HG03558 (cell line): ENCODE data around the gene LRRC40.

Source experiments
- ATAC-seq: cut with Tn5 transposase; IDR thresholded peaks from one replicate; pipeline ENCODE4 v1.9.1; 2021; ENCODE audit warnings: moderate number of reproducible peaks; ENCODE audit not compliant: unreplicated experiment; ENCODE audit errors: extremely low read depth

Gene LRRC40

DNA sequence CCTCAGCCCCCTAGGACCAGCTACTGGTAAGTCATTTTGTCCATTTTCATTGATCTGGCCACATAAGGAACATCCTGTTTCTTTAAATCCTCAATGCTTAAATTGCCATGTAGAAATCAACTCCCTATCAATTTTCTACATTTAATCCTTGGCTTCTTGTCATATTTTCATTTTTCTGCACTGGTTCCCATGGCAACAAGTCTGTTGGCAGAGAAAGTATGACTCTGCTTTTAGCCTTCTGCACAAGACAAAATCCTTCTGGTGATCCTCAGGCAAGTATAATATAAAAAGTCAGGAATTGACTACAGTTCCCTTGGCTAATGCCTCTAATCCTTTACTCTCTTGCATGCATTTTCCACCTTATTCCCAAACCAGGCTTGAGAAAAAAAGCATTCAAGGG is 65.0 kb downstream of the LRRC40 start:
- ATAC-seq: no peak

GRCh38 chr1:70134148-70134547 is 71.2 kb downstream of the LRRC40 start:
- no peak for ATAC-seq

DNA sequence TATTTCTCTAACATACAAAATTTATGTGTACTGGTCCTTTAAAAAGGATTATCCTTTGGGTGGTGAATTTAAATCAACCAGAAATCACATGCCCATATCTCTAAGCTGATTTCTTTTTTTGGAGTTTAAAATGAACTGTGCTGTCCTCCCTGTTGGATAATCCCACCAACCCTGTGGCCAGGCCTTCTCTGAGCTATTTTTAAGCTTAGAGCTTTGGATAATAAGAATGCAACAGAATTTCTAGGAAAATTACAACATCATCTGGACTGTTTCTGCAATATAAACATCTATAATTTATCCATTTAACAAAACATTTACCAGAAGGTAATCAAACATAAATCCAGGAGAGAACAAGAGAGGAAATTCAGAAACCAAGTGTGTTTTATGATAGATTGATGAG is 88.3 kb downstream of the LRRC40 start:
- no peak for ATAC-seq

- no peak for ATAC-seq
These were observed 90.1 kb downstream of the LRRC40 start for GRCh38 chr1:70115315-70115714.

- ATAC-seq: no peak
These were observed 92.5 kb downstream of the LRRC40 start for GRCh38 chr1:70112838-70113237.

DNA sequence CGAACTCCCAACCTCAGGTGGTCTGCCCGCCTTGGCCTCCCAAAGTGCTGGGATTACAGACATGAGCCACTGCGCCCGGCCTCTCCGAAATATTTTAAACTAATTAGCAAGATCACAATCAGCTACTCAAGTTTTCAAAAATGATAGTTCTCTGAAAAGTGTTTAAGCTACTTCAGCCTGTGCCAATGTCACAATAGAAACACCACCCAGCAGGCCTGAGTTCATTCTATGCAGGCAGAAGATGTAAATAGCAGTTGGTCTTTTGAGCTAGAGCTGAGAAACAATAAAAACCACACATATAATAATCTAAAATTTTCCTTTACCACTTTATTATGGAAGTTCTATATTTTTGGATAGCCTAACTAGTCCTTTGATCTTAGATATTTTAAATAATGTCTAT is 96.1 kb downstream of the LRRC40 start:
- ATAC-seq: no peak

DNA sequence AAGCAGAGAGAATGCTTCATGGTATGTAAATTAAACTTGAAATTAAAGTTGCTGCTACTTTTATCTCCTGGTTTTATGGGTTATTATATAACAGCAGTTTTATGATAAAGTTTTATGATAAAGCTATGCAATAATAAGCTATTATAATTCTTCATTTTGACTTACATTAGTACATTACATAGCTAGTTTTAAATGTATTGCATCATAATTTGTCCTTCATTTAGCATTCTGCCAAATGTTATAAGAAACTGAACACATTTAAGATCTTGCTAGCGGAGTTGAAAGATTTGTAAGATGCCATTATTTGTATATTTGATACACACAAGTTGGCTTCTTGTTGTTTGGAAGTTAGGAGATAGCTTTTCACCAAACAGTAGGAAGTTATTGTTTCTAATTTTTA is 101.6 kb downstream of the LRRC40 start:
- no peak for ATAC-seq

- no peak for ATAC-seq
These were observed 103.6 kb downstream of the LRRC40 start for GRCh38 chr1:70101774-70102173.

DNA sequence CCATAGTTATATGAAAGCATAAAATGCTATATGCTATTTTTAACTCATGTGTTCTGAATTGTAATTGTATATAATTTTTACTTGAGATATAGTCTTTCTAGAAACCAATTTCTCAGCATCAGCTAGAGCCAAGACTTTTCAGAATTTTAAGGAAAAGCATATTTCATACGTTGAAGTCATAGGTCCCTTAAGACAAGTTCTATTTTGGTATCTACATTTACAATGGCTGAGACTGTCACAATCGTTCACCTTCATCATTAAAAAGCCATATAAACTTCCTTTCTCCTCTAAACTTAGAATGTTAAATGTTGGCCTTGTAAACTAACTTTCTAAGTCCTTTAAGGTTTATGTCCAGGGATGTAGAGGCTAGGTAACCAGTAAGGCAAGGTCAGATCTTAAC is 104.1 kb downstream of the LRRC40 start:
- no peak for ATAC-seq
